Heart left ventricle (tissue), 16 donors: ENCODE results near the gene SNRNP35. TPM values are rescaled to one million over a fixed set of nuclear protein-coding genes. Genes with fewer than 3 reads are reported as not detected.

Source experiments
- ATAC-seq, 4 donors: fragments of 200-7000 bp; cut with Tn5 transposase; one replicate each; pipeline ENCODE4 v1.9.1; 2020 to 2022; ENCODE audit warnings: moderate library complexity in 4 of 4, mild to moderate bottlenecking in 3 of 4, moderate number of reproducible peaks in 1 of 4
- DNase-seq, 5 donors: peaks; one replicate each; pipeline ENCODE4 v3.0.0-alpha.2; 2020
- H3K27ac ChIP-seq, 12 donors: fragments of 200-600 bp; sonication (generic) in 4 of 12; one replicate each; pipeline versions ENCODE4 v1.5.0 to v1.8.0; 2016 to 2022; ENCODE audit warnings: mild to moderate bottlenecking in 2 of 12
- H3K27me3 ChIP-seq, 9 donors: fragments of 200-600 bp; sonication (generic) in 2 of 9; one replicate each; pipeline versions ENCODE4 v1.5.1 to v1.8.0; 2016 to 2022; ENCODE audit warnings: mild to moderate bottlenecking in 3 of 9
- H3K36me3 ChIP-seq, 9 donors: fragments of 200-600 bp; sonication (generic) in 2 of 9; one replicate each; pipeline versions ENCODE4 v1.5.0 to v1.8.0; 2018 to 2022; ENCODE audit warnings: mild to moderate bottlenecking in 2 of 9
- H3K4me1 ChIP-seq, 12 donors: fragments of 200-600 bp; sonication (generic) in 4 of 12; one replicate each; pipeline versions ENCODE4 v1.5.0 to v1.8.0; 2016 to 2022; ENCODE audit warnings: mild to moderate bottlenecking in 3 of 12
- H3K4me3 ChIP-seq, 12 donors: fragments of 200-600 bp; sonication (generic) in 4 of 12; one replicate each; pipeline versions ENCODE4 v1.5.0 to v1.8.0; 2017 to 2022; ENCODE audit warnings: mild to moderate bottlenecking in 9 of 12, moderate library complexity in 4 of 12
- H3K9me3 ChIP-seq, 12 donors: fragments of 200-600 bp; sonication (generic) in 4 of 12; one replicate each; pipeline versions ENCODE4 v1.5.0 to v1.8.0; 2016 to 2022; ENCODE audit warnings: mild to moderate bottlenecking in 1 of 12
- CTCF ChIP-seq, 12 donors: fragments of 200-600 bp; sonication (generic) in 4 of 12; IDR thresholded peaks; one replicate each; pipeline versions ENCODE4 v1.5.0 to v1.8.0; 2018 to 2022; ENCODE audit warnings: antibody characterized with exemption in 12 of 12, mild to moderate bottlenecking in 5 of 12
- POLR2A ChIP-seq, 2 donors: fragments of 450-650 bp; IDR thresholded peaks; one replicate each; pipeline ENCODE4 v1.6.1; 2017; ENCODE audit warnings: antibody characterized with exemption in 2 of 2, mild to moderate bottlenecking in 2 of 2, moderate library complexity in 2 of 2
- WGBS, 4 donors: extraction: QIAGEN DNeasy Blood & Tissue Kit in 2 of 4; methylation state at CpG; one replicate each; pipeline versions ENCODE4 v1.1.5 to v1.1.7; 2013 to 2018; 5-methylcytosine and 5-hydroxymethylcytosine counted together
- intact Hi-C, 10 donors: fragments of 100-400 bp; cut with DNase I; formaldehyde crosslinking; loops; one replicate each; pipeline versions ENCODE4 v1.11.1 to v1.14.2; 2022
- polyA plus RNA-seq, 2 donors: library from polyadenylated mRNA; stranded (reverse); fragments of 200-250 nt; gene quantifications; one replicate each; pipeline ENCODE4 v1.2.3, GENCODE V29; 2013
- total RNA-seq, 9 donors: library from RNA; depleted of rRNA in 2 of 9; stranded (reverse); fragments of >200 nt in 2 of 9; fragmentation: NEBNext Ultra II Directional in 3 of 9; extraction: Animal tissue kit (Norgen Biotek cat#: 25700) in 3 of 9; gene quantifications; one replicate each; pipeline versions ENCODE4 v1.1.0 to v1.2.4, GENCODE V29; 2016 to 2023
- donor health status: ischemic (EF 13 %, LVEDD 7.1; RV severe dilation, severe dysfunction).
- donor health status: healthy with polysubstance abuse.
- donor health status: DM: no; HTN: yes; CAD: no.
- donor health status: DM: no; HTN: no; CAD: no.
- donor health status: ischemic (EF 25% LVEDD 6.9; RV normal size, moderate dysfunction).
- donor health status: ischemic (EF 25% LVEDD 5.7; RV mildly dilated, moderate dysfunction).
- donor health status: healthy.
- donor health status: DM: yes; HTN: yes; CAD: no.
- donor health status: ischemic (EF 35%, LVEDD 5.7; RV mildly dilated, moderate dysfunction).
- donor health status: nonischemic (EF 11% LVEDD 7.7; RV severe dilation, severe dysfunction).
- donor health status: DM: yes; HTN: yes; CAD: no.
- donor health status: PGD.
- donor health status: ischemic (EF 29% LVEDD 5.4; RV normal size, mild dysfunction).
- donor health status: nonischemic (EF 23%, LVEDD 6.1; RV moderate dilation, normal function).

The SNRNP35 gene
- total and polyA plus RNA-seq, 11 donors, result 18.5 to 72.8 (median 22.0) TPM

GRCh38 chr12:123468786-123469185, 10.8 kb downstream of the SNRNP35 start:
- TF ChIP-seq CTCF (IDR thresholded peaks at IDR 0.05), result peak in 4 of 12 donors; percentile 9 to 21 (median 15)
- no peak for TF ChIP-seq POLR2A (IDR thresholded peaks at IDR 0.05)
- H3K36me3 ChIP-seq, result peaks cover 0 to 79% (median 61%) of the 10 kb centered on the region in 9 donors
- H3K4me1 ChIP-seq, result peaks cover 0 to 53% (median 23%) of the 10 kb centered on the region in 12 donors
- DNase-seq, result no peak
- H3K27me3 ChIP-seq, result no peaks in the 10 kb centered on the region
- ATAC-seq, result no peak
- H3K27ac ChIP-seq, result no peak overlapping the region
- intact Hi-C loops, result loop anchor here in 2 of 10 donors (5.0 kb wide), 2 partner anchors 41 to 114 kb away; partner anchors contain the start of gene TMED2 (in 1 of the 2)
- H3K9me3 ChIP-seq, result no peaks in the 10 kb centered on the region
- H3K4me3 ChIP-seq, result no peak overlapping the region
- 11 to 29% (median 17%) methylated on average over 1 of the region's 1 CpG for WGBS, 4 donors

- 89 to 93% (median 91%) methylated on average over 2 of the region's 2 CpGs for WGBS, 4 donors
- TF ChIP-seq POLR2A (IDR thresholded peaks at IDR 0.05) (no peak), CTCF (IDR thresholded peaks at IDR 0.05) (no peak)
- intact Hi-C loops, result loop anchor here in 5 of 10 donors (5.0 kb wide), 4 partner anchors 43 to 112 kb away; partner anchors contain the start of genes RILPL1 (in 3 of the 5) and TMED2 (in 1 of the 5)
- no peak for ATAC-seq
- Histone ChIP-seq H3K27ac (peak overlapping the region in 1 of 12 donors; percentile 69), H3K9me3 (no peaks in the 10 kb centered on the region), H3K4me1 (peaks cover 0 to 60% (median 23%) of the 10 kb centered on the region in 12 donors), H3K36me3 (peaks cover 0 to 74% (median 59%) of the 10 kb centered on the region in 9 donors), H3K4me3 (no peak overlapping the region), H3K27me3 (no peaks in the 10 kb centered on the region)
- DNase-seq, result no peak
These were observed 12.0 kb downstream of the SNRNP35 start for GRCh38 chr12:123469978-123470377.

- H3K4me1 ChIP-seq, result peaks cover 0 to 53% (median 16%) of the 10 kb centered on the region in 12 donors
- DNase-seq (peak; percentile 67 to 82 (median 75)), ATAC-seq (peak; percentile 79 to 91 (median 88))
- intact Hi-C loops, result loop anchor here in 4 of 10 donors (5.0 kb wide), 2 partner anchors 51 to 61 kb away; partner anchors contain the start of gene RILPL1 (in 3 of the 4)
- no peak overlapping the region for H3K4me3 ChIP-seq
- peak overlapping the region in 9 of 12 donors; percentile 6 to 88 (median 43) for H3K27ac ChIP-seq
- TF ChIP-seq POLR2A (IDR thresholded peaks at IDR 0.05), result no peak
- no peak for TF ChIP-seq CTCF (IDR thresholded peaks at IDR 0.05)
- WGBS, 4 donors, result 57 to 68% (median 60%) methylated on average over 6 to 8 of the region's 8 CpGs
- H3K27me3 ChIP-seq, result no peaks in the 10 kb centered on the region
- peaks cover 0 to 65% (median 49%) of the 10 kb centered on the region in 9 donors for H3K36me3 ChIP-seq
- no peaks in the 10 kb centered on the region for H3K9me3 ChIP-seq
These were observed 13.6 kb downstream of the SNRNP35 start for GRCh38 chr12:123471374-123472068.

- no peak for ATAC-seq
- no peaks in the 10 kb centered on the region for H3K27me3 ChIP-seq
- H3K27ac ChIP-seq, result peak overlapping the region in 2 of 12 donors; percentile 43 to 88
- H3K36me3 ChIP-seq, result peaks cover 0 to 74% (median 57%) of the 10 kb centered on the region in 9 donors
- 77 to 86% (median 80%) methylated on average over 12 of the region's 12 CpGs for WGBS, 4 donors
- H3K4me3 ChIP-seq, result no peak overlapping the region
- intact Hi-C loops, result loop anchor here in 4 of 10 donors (5.0 kb wide), 2 partner anchors 50 to 60 kb away; partner anchors contain the start of gene RILPL1 (in 3 of the 4)
- H3K9me3 ChIP-seq, result no peaks in the 10 kb centered on the region
- TF ChIP-seq POLR2A (IDR thresholded peaks at IDR 0.05), result no peak
- no peak for TF ChIP-seq CTCF (IDR thresholded peaks at IDR 0.05)
- no peak for DNase-seq
- H3K4me1 ChIP-seq, result peaks cover 0 to 44% (median 9%) of the 10 kb centered on the region in 12 donors
These were observed 14.5 kb downstream of the SNRNP35 start for GRCh38 chr12:123472438-123472849.
